HepG2 (cell line): ENCODE data around the gene ZNF888. TPM values are rescaled to one million over a fixed set of nuclear protein-coding genes. Genes with fewer than 3 reads are reported as not detected.

ENCODE experiments used
- BCL6 ChIP-seq: IDR thresholded peaks from 2 replicates; pipeline ENCODE4 v1.6.1; 2016; ENCODE audit warnings: missing genetic modification reagents, missing compliant biosample characterization
- CEBPG ChIP-seq: IDR thresholded peaks from 2 replicates; pipeline ENCODE4 v1.6.1; 2016
- ELF1 ChIP-seq: sonication (generic); formaldehyde crosslinking; IDR thresholded peaks from 2 replicates; pipeline ENCODE4 v1.4.0; 2020; ENCODE audit warnings: missing genetic modification reagents
- KLF16 ChIP-seq, 2 experiments: sonication (generic) in 1 of 2; formaldehyde crosslinking in 1 of 2; IDR thresholded peaks; 2 replicates each; pipeline versions ENCODE4 v1.6.1 to v1.8.0; 2016 to 2023; ENCODE audit warnings: missing genetic modification reagents in 2 of 2, missing compliant biosample characterization in 1 of 2
- MEF2D ChIP-seq: sonication (generic); formaldehyde crosslinking; IDR thresholded peaks from 2 replicates; pipeline ENCODE4 v1.5.1; 2020; ENCODE audit warnings: mild to moderate bottlenecking, missing genetic modification reagents
- MIXL1 ChIP-seq: IDR thresholded peaks from 2 replicates; pipeline ENCODE4 v1.6.1; 2016
- MYC ChIP-seq: sonication (generic); formaldehyde crosslinking; IDR thresholded peaks from 2 replicates; pipeline ENCODE4 v1.9.0; 2021; ENCODE audit warnings: missing genetic modification reagents, borderline replicate concordance
- NR2F6 ChIP-seq, 2 experiments: IDR thresholded peaks; 2 replicates each; pipeline ENCODE4 v1.6.1; 2016; ENCODE audit warnings: antibody characterized with exemption in 1 of 2, mild to moderate bottlenecking in 1 of 2
- PHF21A ChIP-seq: sonication (generic); formaldehyde crosslinking; IDR thresholded peaks from 2 replicates; pipeline ENCODE4 v1.5.0; 2020; ENCODE audit warnings: mild to moderate bottlenecking, missing genetic modification reagents
- PHF8 ChIP-seq: sonication (generic); formaldehyde crosslinking; IDR thresholded peaks from 2 replicates; pipeline ENCODE4 v1.5.0; 2020; ENCODE audit warnings: missing genetic modification reagents
- RCOR2 ChIP-seq: IDR thresholded peaks from 2 replicates; pipeline ENCODE4 v1.6.1; 2016; ENCODE audit warnings: missing biosample characterization, missing genetic modification reagents
- REL ChIP-seq: sonication (generic); formaldehyde crosslinking; conservative IDR thresholded peaks from 2 replicates; pipeline ENCODE4 v1.8.0; 2022; ENCODE audit warnings: mild to moderate bottlenecking, missing genetic modification reagents, moderate library complexity
- RXRB ChIP-seq: IDR thresholded peaks from 2 replicates; pipeline ENCODE4 v1.6.1; 2016; ENCODE audit warnings: borderline replicate concordance, missing genetic modification reagents, missing compliant biosample characterization
- TGIF2 ChIP-seq: IDR thresholded peaks from 2 replicates; pipeline ENCODE4 v1.6.1; 2016; ENCODE audit warnings: control low read depth, missing compliant biosample characterization
- ZNF792 ChIP-seq: IDR thresholded peaks from 2 replicates; pipeline ENCODE4 v1.6.1; 2016
- ZNF816 ChIP-seq: sonication (generic); formaldehyde crosslinking; IDR thresholded peaks from 2 replicates; pipeline ENCODE4 v1.8.0; 2022; ENCODE audit warnings: missing genetic modification reagents, mild to moderate bottlenecking, borderline replicate concordance
- polyA plus RNA-seq, 8 experiments: library from polyadenylated mRNA; depleted of rRNA in 3 of 8; stranded (reverse) in 7 of 8; unstranded in 1 of 8; fragments of >200 nt; fragmentation: Illumina TruSeq in 4 of 8; extraction: Trizol in 4 of 8; gene quantifications; 2 replicates each; pipeline versions ENCODE4 v1.2.1 to v1.2.3, GENCODE V29; 2011 to 2016; ENCODE audit warnings: low read depth in 4 of 8, missing spikeins in 1 of 8, mixed read lengths in 1 of 8; ENCODE audit not compliant: insufficient read depth in 1 of 8
- total RNA-seq, 5 experiments: library from RNA; depleted of rRNA; stranded (reverse); fragments of >200 nt; fragmentation: Illumina TruSeq; extraction: Trizol; gene quantifications; 2 replicates each; pipeline ENCODE4 v1.2.3, GENCODE V29; 2016; ENCODE audit warnings: low read depth in 1 of 5
- TF ChIP-seq, protein P1 (sequence below): sonication (generic); formaldehyde crosslinking; IDR thresholded peaks from 2 replicates; pipeline ENCODE4 v1.4.0; 2020; ENCODE audit warnings: missing genetic modification reagents
- TF ChIP-seq, protein P2 (sequence below): sonication (generic); formaldehyde crosslinking; IDR thresholded peaks from 2 replicates; pipeline ENCODE4 v1.4.0; 2020; ENCODE audit warnings: missing genetic modification reagents, borderline replicate concordance
- TF ChIP-seq, protein P3 (sequence below): IDR thresholded peaks from 2 replicates; pipeline ENCODE4 v1.6.1; 2016
- TF ChIP-seq, protein P4 (sequence below): sonication (generic); formaldehyde crosslinking; IDR thresholded peaks from 2 replicates; pipeline ENCODE4 v1.8.0; 2022; ENCODE audit warnings: mild to moderate bottlenecking, missing genetic modification reagents

ZNF888 gene
- total and polyA plus RNA-seq, 2 of the 13 experiments (the other 11 are each of a cell fraction or from before 2014, with no cell fraction given): 1.7 to 7.6 TPM

DNA sequence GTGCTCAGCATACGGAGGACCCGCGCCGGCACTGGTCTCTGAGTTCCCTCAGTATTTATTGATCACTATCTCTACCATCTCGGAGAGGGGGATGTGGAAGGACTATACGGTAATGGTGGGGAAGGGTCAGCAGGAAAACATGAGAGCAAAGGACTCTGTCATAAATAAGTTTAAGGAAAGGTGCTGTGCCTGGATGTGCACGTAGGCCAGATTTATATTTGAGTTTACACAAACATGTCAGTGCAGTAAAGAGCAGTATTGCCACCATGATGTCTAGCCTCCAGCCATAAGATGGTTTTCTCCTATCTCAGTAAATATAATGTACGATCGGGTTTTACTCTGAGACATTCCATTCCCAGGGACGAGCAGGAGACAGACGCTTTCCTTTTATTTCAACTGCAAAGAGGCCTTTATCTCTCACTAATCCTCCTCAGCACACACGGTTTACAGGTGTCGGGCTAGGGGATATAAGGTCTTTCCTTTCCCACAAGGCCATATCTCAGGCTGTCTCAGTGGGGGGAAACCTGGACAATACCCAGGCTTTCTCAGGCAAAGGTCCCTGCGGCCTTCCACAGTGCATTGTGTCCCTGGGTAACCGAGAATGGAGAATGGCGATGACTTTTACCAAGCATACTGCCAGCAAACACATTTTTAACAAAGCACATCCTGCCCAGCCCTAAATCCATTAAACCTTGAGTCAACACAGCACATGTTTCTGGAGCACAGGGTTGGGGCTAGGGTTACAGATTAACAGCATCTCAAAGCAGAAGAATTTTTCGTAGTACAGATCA lies 21.7 kb upstream of the ZNF888 start (continued):
- TF ChIP-seq, protein P1, sequence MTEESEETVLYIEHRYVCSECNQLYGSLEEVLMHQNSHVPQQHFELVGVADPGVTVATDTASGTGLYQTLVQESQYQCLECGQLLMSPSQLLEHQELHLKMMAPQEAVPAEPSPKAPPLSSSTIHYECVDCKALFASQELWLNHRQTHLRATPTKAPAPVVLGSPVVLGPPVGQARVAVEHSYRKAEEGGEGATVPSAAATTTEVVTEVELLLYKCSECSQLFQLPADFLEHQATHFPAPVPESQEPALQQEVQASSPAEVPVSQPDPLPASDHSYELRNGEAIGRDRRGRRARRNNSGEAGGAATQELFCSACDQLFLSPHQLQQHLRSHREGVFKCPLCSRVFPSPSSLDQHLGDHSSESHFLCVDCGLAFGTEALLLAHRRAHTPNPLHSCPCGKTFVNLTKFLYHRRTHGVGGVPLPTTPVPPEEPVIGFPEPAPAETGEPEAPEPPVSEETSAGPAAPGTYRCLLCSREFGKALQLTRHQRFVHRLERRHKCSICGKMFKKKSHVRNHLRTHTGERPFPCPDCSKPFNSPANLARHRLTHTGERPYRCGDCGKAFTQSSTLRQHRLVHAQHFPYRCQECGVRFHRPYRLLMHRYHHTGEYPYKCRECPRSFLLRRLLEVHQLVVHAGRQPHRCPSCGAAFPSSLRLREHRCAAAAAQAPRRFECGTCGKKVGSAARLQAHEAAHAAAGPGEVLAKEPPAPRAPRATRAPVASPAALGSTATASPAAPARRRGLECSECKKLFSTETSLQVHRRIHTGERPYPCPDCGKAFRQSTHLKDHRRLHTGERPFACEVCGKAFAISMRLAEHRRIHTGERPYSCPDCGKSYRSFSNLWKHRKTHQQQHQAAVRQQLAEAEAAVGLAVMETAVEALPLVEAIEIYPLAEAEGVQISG (CRISPR knock-in tag): peak; percentile 32; the same call in 1 of the 2 replicates
- peak; percentile 37; the same call in 1 of the 2 replicates for TF ChIP-seq CEBPG (CRISPR knock-in tag)
- TF ChIP-seq, protein P2, sequence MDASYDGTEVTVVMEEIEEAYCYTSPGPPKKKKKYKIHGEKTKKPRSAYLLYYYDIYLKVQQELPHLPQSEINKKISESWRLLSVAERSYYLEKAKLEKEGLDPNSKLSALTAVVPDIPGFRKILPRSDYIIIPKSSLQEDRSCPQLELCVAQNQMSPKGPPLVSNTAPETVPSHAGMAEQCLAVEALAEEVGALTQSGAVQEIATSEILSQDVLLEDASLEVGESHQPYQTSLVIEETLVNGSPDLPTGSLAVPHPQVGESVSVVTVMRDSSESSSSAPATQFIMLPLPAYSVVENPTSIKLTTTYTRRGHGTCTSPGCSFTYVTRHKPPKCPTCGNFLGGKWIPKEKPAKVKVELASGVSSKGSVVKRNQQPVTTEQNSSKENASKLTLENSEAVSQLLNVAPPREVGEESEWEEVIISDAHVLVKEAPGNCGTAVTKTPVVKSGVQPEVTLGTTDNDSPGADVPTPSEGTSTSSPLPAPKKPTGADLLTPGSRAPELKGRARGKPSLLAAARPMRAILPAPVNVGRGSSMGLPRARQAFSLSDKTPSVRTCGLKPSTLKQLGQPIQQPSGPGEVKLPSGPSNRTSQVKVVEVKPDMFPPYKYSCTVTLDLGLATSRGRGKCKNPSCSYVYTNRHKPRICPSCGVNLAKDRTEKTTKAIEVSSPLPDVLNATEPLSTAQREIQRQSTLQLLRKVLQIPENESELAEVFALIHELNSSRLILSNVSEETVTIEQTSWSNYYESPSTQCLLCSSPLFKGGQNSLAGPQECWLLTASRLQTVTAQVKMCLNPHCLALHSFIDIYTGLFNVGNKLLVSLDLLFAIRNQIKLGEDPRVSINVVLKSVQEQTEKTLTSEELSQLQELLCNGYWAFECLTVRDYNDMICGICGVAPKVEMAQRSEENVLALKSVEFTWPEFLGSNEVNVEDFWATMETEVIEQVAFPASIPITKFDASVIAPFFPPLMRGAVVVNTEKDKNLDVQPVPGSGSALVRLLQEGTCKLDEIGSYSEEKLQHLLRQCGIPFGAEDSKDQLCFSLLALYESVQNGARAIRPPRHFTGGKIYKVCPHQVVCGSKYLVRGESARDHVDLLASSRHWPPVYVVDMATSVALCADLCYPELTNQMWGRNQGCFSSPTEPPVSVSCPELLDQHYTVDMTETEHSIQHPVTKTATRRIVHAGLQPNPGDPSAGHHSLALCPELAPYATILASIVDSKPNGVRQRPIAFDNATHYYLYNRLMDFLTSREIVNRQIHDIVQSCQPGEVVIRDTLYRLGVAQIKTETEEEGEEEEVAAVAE (CRISPR knock-in tag): 0 out of 2 replicates have a peak, but pooled peaks have one; percentile 47
- peak; percentile 35; the same call in 1 of the 2 replicates for TF ChIP-seq ELF1 (CRISPR knock-in tag)
- peak; percentile 70; the same call in 1 of the 2 replicates for TF ChIP-seq MIXL1
- 0 out of 4 replicates have a peak, but pooled peaks of 1 of the 2 experiments have one; percentile 18 for TF ChIP-seq KLF16 (CRISPR knock-in tag; IDR thresholded peaks at IDR 0.05)
- TF ChIP-seq RXRB (CRISPR knock-in tag): peak; percentile 71
- TF ChIP-seq ZNF816 (CRISPR knock-in tag): 0 out of 2 replicates have a peak, but pooled peaks have one; percentile 56
- peak; percentile 11; the same call in 1 of the 2 replicates for TF ChIP-seq NR2F6 (IDR thresholded peaks at IDR 0.05)
- peak; percentile 31; the same call in 1 of the 2 replicates for TF ChIP-seq NR2F6 (CRISPR knock-in tag; IDR thresholded peaks at IDR 0.05)
- 0 out of 2 replicates have a peak, but pooled peaks have one; percentile 19 for TF ChIP-seq REL (CRISPR knock-in tag)
- TF ChIP-seq ZNF792 (CRISPR knock-in tag): peak; percentile 69; the same call in 1 of the 2 replicates
- TF ChIP-seq PHF21A (CRISPR knock-in tag): peak; percentile 64
- TF ChIP-seq PHF8 (CRISPR knock-in tag): peak; percentile 31; the same call in 1 of the 2 replicates
- TF ChIP-seq, protein P3, sequence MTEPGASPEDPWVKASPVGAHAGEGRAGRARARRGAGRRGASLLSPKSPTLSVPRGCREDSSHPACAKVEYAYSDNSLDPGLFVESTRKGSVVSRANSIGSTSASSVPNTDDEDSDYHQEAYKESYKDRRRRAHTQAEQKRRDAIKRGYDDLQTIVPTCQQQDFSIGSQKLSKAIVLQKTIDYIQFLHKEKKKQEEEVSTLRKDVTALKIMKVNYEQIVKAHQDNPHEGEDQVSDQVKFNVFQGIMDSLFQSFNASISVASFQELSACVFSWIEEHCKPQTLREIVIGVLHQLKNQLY (CRISPR knock-in tag): peak; percentile 39; the same call in 1 of the 2 replicates
- TF ChIP-seq, protein P4, sequence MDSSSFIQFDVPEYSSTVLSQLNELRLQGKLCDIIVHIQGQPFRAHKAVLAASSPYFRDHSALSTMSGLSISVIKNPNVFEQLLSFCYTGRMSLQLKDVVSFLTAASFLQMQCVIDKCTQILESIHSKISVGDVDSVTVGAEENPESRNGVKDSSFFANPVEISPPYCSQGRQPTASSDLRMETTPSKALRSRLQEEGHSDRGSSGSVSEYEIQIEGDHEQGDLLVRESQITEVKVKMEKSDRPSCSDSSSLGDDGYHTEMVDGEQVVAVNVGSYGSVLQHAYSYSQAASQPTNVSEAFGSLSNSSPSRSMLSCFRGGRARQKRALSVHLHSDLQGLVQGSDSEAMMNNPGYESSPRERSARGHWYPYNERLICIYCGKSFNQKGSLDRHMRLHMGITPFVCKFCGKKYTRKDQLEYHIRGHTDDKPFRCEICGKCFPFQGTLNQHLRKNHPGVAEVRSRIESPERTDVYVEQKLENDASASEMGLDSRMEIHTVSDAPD: peak; percentile 80; the same call in 1 of the 2 replicates
- 0 out of 2 replicates have a peak, but pooled peaks have one; percentile 27 for TF ChIP-seq MEF2D (CRISPR knock-in tag)
- TF ChIP-seq TGIF2 (CRISPR knock-in tag): peak; percentile 66; the same call in 1 of the 2 replicates
- TF ChIP-seq BCL6 (CRISPR knock-in tag): 0 out of 2 replicates have a peak, but pooled peaks have one; percentile 11
- TF ChIP-seq MYC (CRISPR knock-in tag): peak; percentile 46
- TF ChIP-seq RCOR2 (CRISPR knock-in tag): peak; percentile 15; the same call in 1 of the 2 replicates
